ENCODE data around the gene PRR4. TPM values are rescaled to one million over a fixed set of nuclear protein-coding genes. Genes with fewer than 3 reads are reported as not detected.

Gene PRR4
- 0.73 and 1.2 TPM in 2 replicates for total RNA-seq

GRCh38 chr12:10849425-10849878, at the start of gene PRR4:
TSS of gene PRR4 (minus strand) at chr12:10849475. CDS start at chr12:10849437, 38 bp downstream.

GRCh38 chr12:10884086-10884725, 34.9 kb upstream of the PRR4 start, which contains the start of gene PRH1:
TSS of gene PRH1 (minus strand) at chr12:10884255. CDS start at chr12:10884217, 38 bp downstream.

DNA sequence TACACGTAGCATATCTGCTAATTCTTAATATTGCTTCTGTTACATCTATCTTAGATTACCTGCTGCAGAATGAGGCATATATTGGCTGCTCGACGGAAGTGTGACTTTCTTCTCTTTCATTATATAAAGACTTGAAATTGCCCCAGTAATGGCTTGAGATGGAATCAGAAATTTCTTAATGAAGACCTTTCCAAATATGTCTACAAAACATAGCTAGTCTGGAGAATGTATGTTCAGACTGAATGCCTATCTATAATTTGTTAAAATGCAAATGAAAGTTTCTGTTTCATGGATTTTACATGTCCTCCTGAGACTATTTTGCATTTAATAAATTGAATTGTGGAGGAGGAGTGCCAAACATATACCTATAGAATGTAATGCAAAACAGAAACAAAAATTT, 23.0 kb downstream of the PRR4 start, which contains the start of gene TAS2R10:
TAS2R10 (minus strand) TSS at position 101 of the 400 bp plus-strand sequence; CDS start at position 12, 89 bp downstream.

DNA sequence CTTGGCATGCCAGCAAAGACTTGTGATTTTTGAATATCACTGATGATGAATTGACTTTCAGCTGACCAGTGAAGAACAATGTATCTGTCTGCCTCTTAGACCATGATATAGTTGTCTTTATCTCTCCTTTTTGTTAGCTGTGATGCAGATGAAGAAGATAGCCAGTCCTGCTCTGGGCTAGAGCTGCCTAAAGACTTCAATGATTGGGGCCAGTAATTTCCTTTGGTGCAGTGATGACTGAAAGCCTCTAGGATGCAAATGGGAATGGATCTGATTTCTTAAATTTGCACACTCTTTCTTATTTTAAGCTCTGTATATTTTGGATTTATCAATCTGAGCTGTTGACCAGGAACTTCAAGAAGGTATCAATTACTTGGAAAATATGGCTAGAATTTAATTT, 39.2 kb downstream of the PRR4 start, which contains the start of gene TAS2R9:
TAS2R9 (minus strand) TSS at position 101 of the 400 bp plus-strand sequence; CDS start at position 8, 93 bp downstream.

DNA sequence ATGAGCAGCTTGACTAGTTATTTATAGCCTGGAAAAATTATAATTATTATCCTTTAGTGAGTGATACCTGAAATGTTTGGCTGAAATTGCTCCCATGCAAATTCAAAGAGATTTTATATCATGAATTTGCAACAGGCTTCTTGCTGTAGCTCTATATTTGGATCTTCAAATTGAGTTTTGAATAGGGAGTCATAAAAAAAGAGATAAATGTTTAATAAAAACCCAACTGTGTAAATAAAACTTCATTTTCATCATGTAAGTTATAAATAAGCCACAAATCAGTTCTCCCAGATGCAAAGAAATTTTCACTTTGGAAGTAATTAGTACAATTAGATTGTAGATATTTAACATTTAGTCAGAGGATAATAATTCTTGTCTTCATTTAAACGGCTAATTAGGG, 42.1 kb downstream of the PRR4 start, which contains the start of gene TAS2R8:
TAS2R8 (minus strand) TSS at position 101 of the 400 bp plus-strand sequence. CDS start 306 bp downstream, outside the sequence.

GRCh38 chr12:10802587-10802986, 46.7 kb downstream of the PRR4 start, which contains the start of gene TAS2R7:
TSS of gene TAS2R7 (minus strand) at chr12:10802627. CDS start at chr12:10802570, 57 bp downstream.

Other genes with a start within 250 kb of the PRR4 start
- gene MAGOHB, start 235.9 kb downstream of the PRR4 start, total RNA-seq = 18.1 and 20.1 TPM in 2 replicates
- gene STYK1, start 175.4 kb downstream of the PRR4 start, total RNA-seq = 0.53 and 2.3 TPM in 2 replicates
- gene YBX3, start 126.2 kb downstream of the PRR4 start, total RNA-seq = 116 and 139 TPM in 2 replicates
- not detected in 2 replicates for gene TAS2R7, start 46.8 kb downstream of the PRR4 start, total RNA-seq
- gene TAS2R8, start 42.2 kb downstream of the PRR4 start, total RNA-seq = not detected in 2 replicates
- gene TAS2R9, start 39.3 kb downstream of the PRR4 start, total RNA-seq = not detected in 2 replicates
- 0.83 and 1.2 TPM in 2 replicates for gene TAS2R10, start 23.1 kb downstream of the PRR4 start, total RNA-seq
- 10.6 and 16.2 TPM in 2 replicates for gene PRH1, start 34.8 kb upstream of the PRR4 start, total RNA-seq
- 1.8 and 2.4 TPM in 2 replicates for gene TAS2R13, start 60.1 kb upstream of the PRR4 start, total RNA-seq
- gene PRH2, start 79.8 kb upstream of the PRR4 start, total RNA-seq = not detected in 2 replicates
- 2.6 and 4.3 TPM in 2 replicates for gene TAS2R14, start 89.8 kb upstream of the PRR4 start, total RNA-seq
- gene TAS2R50, start 137.4 kb upstream of the PRR4 start, total RNA-seq = 2.9 and 6.5 TPM in 2 replicates
- 3.8 and 7.2 TPM in 2 replicates for gene TAS2R20, start 148.8 kb upstream of the PRR4 start, total RNA-seq
- gene TAS2R19, start 173.1 kb upstream of the PRR4 start, total RNA-seq = 5.1 and 9.1 TPM in 2 replicates
- gene TAS2R31, start 181.9 kb upstream of the PRR4 start, total RNA-seq = 3.7 and 6.7 TPM in 2 replicates
- gene TAS2R46, start 212.8 kb upstream of the PRR4 start, total RNA-seq = 2.6 and 4.8 TPM in 2 replicates
- gene TAS2R43, start 242.8 kb upstream of the PRR4 start, total RNA-seq = 2.1 TPM in 1 of 2 replicates, not detected in the other

All from smooth muscle cell of the pulmonary artery (primary cell).